ENCODE measurements around the gene KLKB1.
A peak's percentile ranks its signal among the peaks of the same experiment; 100 is the strongest.

Gene KLKB1

GRCh38 chr4:186227221-186227620 is at the start of gene KLKB1:
Gene KLKB1, plus strand, starts transcription at chr4:186227507. Its CDS starts 689 bp downstream, at chr4:186228196.
- Histone ChIP-seq H3K4me3 (ENCODE audit: low read length in 2 of 2) (peak within 1 kb of the TSS; percentile 22 to 39), H3K9me3 (ENCODE audit: control insufficient read depth in 2 of 2, low read length in 2 of 2) (no peaks in the 10 kb centered on the region), H3K9ac (ENCODE audit: low read depth in 1 of 2, low read length in 2 of 2) (no peak within 1 kb of the TSS), H3K4me1 (ENCODE audit: control insufficient read depth in 2 of 2, insufficient read depth in 2 of 2, low read length in 2 of 2) (peaks cover 0 to 4% of the 10 kb centered on the region in 2 donors), H3K36me3 (ENCODE audit: control insufficient read depth in 2 of 2, insufficient read depth in 2 of 2, low read length in 2 of 2) (no peaks in the 10 kb centered on the region), H3K27ac (ENCODE audit: low read depth in 2 of 2, low read length in 2 of 2) (no peak within 1 kb of the TSS), H3K27me3 (ENCODE audit: control insufficient read depth in 2 of 2, insufficient read depth in 2 of 2, low read length in 2 of 2) (no peaks in the 10 kb centered on the region)

- H3K36me3 ChIP-seq (ENCODE audit: control insufficient read depth in 2 of 2, insufficient read depth in 2 of 2, low read length in 2 of 2), result no peaks in the 10 kb centered on the region
Measured at GRCh38 chr4:186188107-186188506, 39.2 kb upstream of the KLKB1 start.

DNA sequence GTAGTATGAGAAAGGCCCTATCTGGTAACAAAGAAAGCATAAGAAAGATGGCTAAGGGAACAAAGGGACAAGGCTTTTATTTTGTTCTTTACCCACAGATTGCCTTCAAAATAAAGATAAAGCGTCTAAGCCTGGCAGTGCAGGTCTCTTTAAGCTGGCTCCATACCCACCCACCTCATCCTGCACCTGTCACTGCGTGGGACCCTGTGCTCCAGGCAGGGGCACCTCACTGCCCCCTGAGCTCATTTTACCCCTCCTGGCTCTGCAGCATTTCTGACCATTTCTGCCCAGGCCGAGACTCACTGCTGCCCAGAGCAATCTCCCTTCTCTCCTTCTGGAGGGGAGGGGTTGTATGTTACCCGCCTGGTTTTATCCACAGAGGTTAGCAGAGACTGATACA is 37.7 kb upstream of the KLKB1 start:
- peak overlapping the region; percentile 32 to 98 for H3K27ac ChIP-seq (ENCODE audit: low read depth in 2 of 2, low read length in 2 of 2)
- H3K9ac ChIP-seq (ENCODE audit: low read depth in 1 of 2, low read length in 2 of 2), result peak overlapping the region in 1 of 2 donors; percentile 5
- H3K27me3 ChIP-seq (ENCODE audit: control insufficient read depth in 2 of 2, insufficient read depth in 2 of 2, low read length in 2 of 2), result no peaks in the 10 kb centered on the region
- H3K9me3 ChIP-seq (ENCODE audit: control insufficient read depth in 2 of 2, low read length in 2 of 2), result no peaks in the 10 kb centered on the region
- no peaks in the 10 kb centered on the region for H3K36me3 ChIP-seq (ENCODE audit: control insufficient read depth in 2 of 2, insufficient read depth in 2 of 2, low read length in 2 of 2)
- H3K4me3 ChIP-seq (ENCODE audit: low read length in 2 of 2), result no peak overlapping the region
- H3K4me1 ChIP-seq (ENCODE audit: control insufficient read depth in 2 of 2, insufficient read depth in 2 of 2, low read length in 2 of 2), result peaks cover 14 to 15% of the 10 kb centered on the region in 2 donors

More at GRCh38 chr4:186188107-186188506, 39.2 kb upstream of the KLKB1 start:
- Histone ChIP-seq H3K27ac (ENCODE audit: low read depth in 2 of 2, low read length in 2 of 2) (no peak overlapping the region), H3K27me3 (ENCODE audit: control insufficient read depth in 2 of 2, insufficient read depth in 2 of 2, low read length in 2 of 2) (no peaks in the 10 kb centered on the region), H3K4me1 (ENCODE audit: control insufficient read depth in 2 of 2, insufficient read depth in 2 of 2, low read length in 2 of 2) (peaks cover 14 to 15% of the 10 kb centered on the region in 2 donors), H3K9me3 (ENCODE audit: control insufficient read depth in 2 of 2, low read length in 2 of 2) (no peaks in the 10 kb centered on the region), H3K9ac (ENCODE audit: low read depth in 1 of 2, low read length in 2 of 2) (no peak overlapping the region), H3K4me3 (ENCODE audit: low read length in 2 of 2) (no peak overlapping the region)

GRCh38 chr4:186190581-186191199 is 36.6 kb upstream of the KLKB1 start:
- Histone ChIP-seq H3K36me3 (ENCODE audit: control insufficient read depth in 2 of 2, insufficient read depth in 2 of 2, low read length in 2 of 2) (peaks cover 4 to 7% of the 10 kb centered on the region in 2 donors), H3K9ac (ENCODE audit: low read depth in 1 of 2, low read length in 2 of 2) (peak overlapping the region; percentile 90 to 93), H3K4me1 (ENCODE audit: control insufficient read depth in 2 of 2, insufficient read depth in 2 of 2, low read length in 2 of 2) (peaks cover 14 to 15% of the 10 kb centered on the region in 2 donors), H3K9me3 (ENCODE audit: control insufficient read depth in 2 of 2, low read length in 2 of 2) (no peaks in the 10 kb centered on the region), H3K27me3 (ENCODE audit: control insufficient read depth in 2 of 2, insufficient read depth in 2 of 2, low read length in 2 of 2) (no peaks in the 10 kb centered on the region), H3K4me3 (ENCODE audit: low read length in 2 of 2) (peak overlapping the region; percentile 93 to 95), H3K27ac (ENCODE audit: low read depth in 2 of 2, low read length in 2 of 2) (peak overlapping the region; percentile 97 to 98)

- Histone ChIP-seq H3K36me3 (ENCODE audit: control insufficient read depth in 2 of 2, insufficient read depth in 2 of 2, low read length in 2 of 2) (peaks cover 5 to 11% of the 10 kb centered on the region in 2 donors), H3K9me3 (ENCODE audit: control insufficient read depth in 2 of 2, low read length in 2 of 2) (no peaks in the 10 kb centered on the region), H3K4me3 (ENCODE audit: low read length in 2 of 2) (peak within 1 kb of the TSS; percentile 93 to 95), H3K9ac (ENCODE audit: low read depth in 1 of 2, low read length in 2 of 2) (peak within 1 kb of the TSS; percentile 93 to 98), H3K4me1 (ENCODE audit: control insufficient read depth in 2 of 2, insufficient read depth in 2 of 2, low read length in 2 of 2) (peaks cover 14 to 15% of the 10 kb centered on the region in 2 donors), H3K27me3 (ENCODE audit: control insufficient read depth in 2 of 2, insufficient read depth in 2 of 2, low read length in 2 of 2) (no peaks in the 10 kb centered on the region), H3K27ac (ENCODE audit: low read depth in 2 of 2, low read length in 2 of 2) (peak within 1 kb of the TSS; percentile 97 to 98)
Measured at GRCh38 chr4:186191200-186192065, 35.9 kb upstream of the KLKB1 start, which contains the start of gene CYP4V2. Gene CYP4V2, plus strand, starts transcription at chr4:186191567. Its CDS starts 257 bp downstream, at chr4:186191824.

GRCh38 chr4:186192066-186192612 is 35.2 kb upstream of the KLKB1 start:
- H3K4me3 ChIP-seq (ENCODE audit: low read length in 2 of 2), result peak overlapping the region; percentile 93 to 95
- peak overlapping the region; percentile 97 to 98 for H3K27ac ChIP-seq (ENCODE audit: low read depth in 2 of 2, low read length in 2 of 2)
- no peaks in the 10 kb centered on the region for H3K27me3 ChIP-seq (ENCODE audit: control insufficient read depth in 2 of 2, insufficient read depth in 2 of 2, low read length in 2 of 2)
- H3K36me3 ChIP-seq (ENCODE audit: control insufficient read depth in 2 of 2, insufficient read depth in 2 of 2, low read length in 2 of 2), result peaks cover 7 to 11% of the 10 kb centered on the region in 2 donors
- H3K9me3 ChIP-seq (ENCODE audit: control insufficient read depth in 2 of 2, low read length in 2 of 2), result no peaks in the 10 kb centered on the region
- H3K9ac ChIP-seq (ENCODE audit: low read depth in 1 of 2, low read length in 2 of 2), result peak overlapping the region; percentile 93 to 98
- H3K4me1 ChIP-seq (ENCODE audit: control insufficient read depth in 2 of 2, insufficient read depth in 2 of 2, low read length in 2 of 2), result peaks cover 14 to 15% of the 10 kb centered on the region in 2 donors

GRCh38 chr4:186193851-186194250 is 33.5 kb upstream of the KLKB1 start:
- Histone ChIP-seq H3K9ac (ENCODE audit: low read depth in 1 of 2, low read length in 2 of 2) (no peak overlapping the region), H3K4me3 (ENCODE audit: low read length in 2 of 2) (no peak overlapping the region), H3K27me3 (ENCODE audit: control insufficient read depth in 2 of 2, insufficient read depth in 2 of 2, low read length in 2 of 2) (no peaks in the 10 kb centered on the region), H3K4me1 (ENCODE audit: control insufficient read depth in 2 of 2, insufficient read depth in 2 of 2, low read length in 2 of 2) (peaks cover 14 to 15% of the 10 kb centered on the region in 2 donors), H3K36me3 (ENCODE audit: control insufficient read depth in 2 of 2, insufficient read depth in 2 of 2, low read length in 2 of 2) (peaks cover 11 to 15% of the 10 kb centered on the region in 2 donors), H3K9me3 (ENCODE audit: control insufficient read depth in 2 of 2, low read length in 2 of 2) (no peaks in the 10 kb centered on the region), H3K27ac (ENCODE audit: low read depth in 2 of 2, low read length in 2 of 2) (no peak overlapping the region)

- H3K9me3 ChIP-seq (ENCODE audit: control insufficient read depth in 2 of 2, low read length in 2 of 2), result no peaks in the 10 kb centered on the region
- no peak overlapping the region for H3K4me3 ChIP-seq (ENCODE audit: low read length in 2 of 2)
- peaks cover 11 to 17% of the 10 kb centered on the region in 2 donors for H3K36me3 ChIP-seq (ENCODE audit: control insufficient read depth in 2 of 2, insufficient read depth in 2 of 2, low read length in 2 of 2)
- no peak overlapping the region for H3K9ac ChIP-seq (ENCODE audit: low read depth in 1 of 2, low read length in 2 of 2)
- H3K27ac ChIP-seq (ENCODE audit: low read depth in 2 of 2, low read length in 2 of 2), result no peak overlapping the region
- no peaks in the 10 kb centered on the region for H3K27me3 ChIP-seq (ENCODE audit: control insufficient read depth in 2 of 2, insufficient read depth in 2 of 2, low read length in 2 of 2)
- H3K4me1 ChIP-seq (ENCODE audit: control insufficient read depth in 2 of 2, insufficient read depth in 2 of 2, low read length in 2 of 2), result peaks cover 0 to 4% of the 10 kb centered on the region in 2 donors
Measured at GRCh38 chr4:186196063-186196462, 31.2 kb upstream of the KLKB1 start.

DNA sequence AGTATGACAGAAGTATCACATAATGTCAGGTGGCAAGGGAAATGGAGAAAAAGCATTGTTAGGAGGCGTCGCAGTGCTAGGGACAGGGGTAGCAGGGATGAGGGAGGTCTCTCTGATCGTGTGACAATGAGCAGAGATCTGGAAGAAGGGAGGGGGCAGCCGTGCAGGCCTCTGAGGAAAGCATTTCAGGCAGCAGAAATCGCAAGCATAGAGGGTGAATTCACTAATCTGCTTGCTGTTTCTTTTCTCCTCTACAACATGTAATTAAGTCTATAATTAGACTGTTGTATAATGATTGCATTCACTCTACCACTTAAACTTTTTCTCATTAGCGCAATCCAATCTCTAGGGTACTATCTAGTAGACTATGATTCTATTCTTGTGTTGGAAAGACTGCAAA is 26.8 kb upstream of the KLKB1 start:
- Histone ChIP-seq H3K27ac (ENCODE audit: low read depth in 2 of 2, low read length in 2 of 2) (no peak overlapping the region), H3K4me1 (ENCODE audit: control insufficient read depth in 2 of 2, insufficient read depth in 2 of 2, low read length in 2 of 2) (peaks cover 6 to 23% of the 10 kb centered on the region in 2 donors), H3K4me3 (ENCODE audit: low read length in 2 of 2) (no peak overlapping the region), H3K9ac (ENCODE audit: low read depth in 1 of 2, low read length in 2 of 2) (no peak overlapping the region), H3K36me3 (ENCODE audit: control insufficient read depth in 2 of 2, insufficient read depth in 2 of 2, low read length in 2 of 2) (peaks cover 5 to 14% of the 10 kb centered on the region in 2 donors), H3K9me3 (ENCODE audit: control insufficient read depth in 2 of 2, low read length in 2 of 2) (no peaks in the 10 kb centered on the region), H3K27me3 (ENCODE audit: control insufficient read depth in 2 of 2, insufficient read depth in 2 of 2, low read length in 2 of 2) (no peaks in the 10 kb centered on the region)

DNA sequence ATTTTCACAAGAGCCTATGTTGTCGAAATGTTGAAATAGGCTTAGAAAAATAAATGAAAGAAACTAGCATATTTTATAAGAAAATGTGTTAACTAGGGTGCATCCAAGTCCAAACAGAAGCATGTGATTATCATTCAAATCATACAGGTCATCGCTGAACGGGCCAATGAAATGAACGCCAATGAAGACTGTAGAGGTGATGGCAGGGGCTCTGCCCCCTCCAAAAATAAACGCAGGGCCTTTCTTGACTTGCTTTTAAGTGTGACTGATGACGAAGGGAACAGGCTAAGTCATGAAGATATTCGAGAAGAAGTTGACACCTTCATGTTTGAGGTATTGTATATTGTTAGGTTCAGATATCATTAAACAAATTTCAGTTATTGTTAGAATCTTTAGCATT is 26.3 kb upstream of the KLKB1 start:
- Histone ChIP-seq H3K4me3 (ENCODE audit: low read length in 2 of 2) (no peak overlapping the region), H3K4me1 (ENCODE audit: control insufficient read depth in 2 of 2, insufficient read depth in 2 of 2, low read length in 2 of 2) (peaks cover 6 to 25% of the 10 kb centered on the region in 2 donors), H3K9ac (ENCODE audit: low read depth in 1 of 2, low read length in 2 of 2) (no peak overlapping the region), H3K27ac (ENCODE audit: low read depth in 2 of 2, low read length in 2 of 2) (no peak overlapping the region), H3K36me3 (ENCODE audit: control insufficient read depth in 2 of 2, insufficient read depth in 2 of 2, low read length in 2 of 2) (peaks cover 4 to 12% of the 10 kb centered on the region in 2 donors), H3K9me3 (ENCODE audit: control insufficient read depth in 2 of 2, low read length in 2 of 2) (no peaks in the 10 kb centered on the region), H3K27me3 (ENCODE audit: control insufficient read depth in 2 of 2, insufficient read depth in 2 of 2, low read length in 2 of 2) (no peaks in the 10 kb centered on the region)

All from mucosa of rectum (tissue), 2 donors.